HG02840 (cell line): Measurements from ENCODE around the gene SPTBN5.

Experiments used
- ATAC-seq: cut with Tn5 transposase; IDR thresholded peaks from one replicate; pipeline ENCODE4 v1.9.1; 2021; ENCODE audit warnings: mild to moderate bottlenecking, moderate library complexity, moderate number of reproducible peaks; ENCODE audit not compliant: unreplicated experiment, low FRiP score

The SPTBN5 gene

GRCh38 chr15:41827880-41828806 lies 65.7 kb downstream of the SPTBN5 start, which contains the start of gene JMJD7:
Gene JMJD7 (plus strand): TSS chr15:41828092. CDS start chr15:41828125, 33 bp downstream.
- peak; percentile 69 for ATAC-seq

- no peak for ATAC-seq
Measured at GRCh38 chr15:41827290-41827879, 66.5 kb downstream of the SPTBN5 start.

GRCh38 chr15:41825572-41826535 lies 68.0 kb downstream of the SPTBN5 start:
- no peak for ATAC-seq

GRCh38 chr15:41825145-41825544 lies 68.7 kb downstream of the SPTBN5 start:
- no peak for ATAC-seq

GRCh38 chr15:41824062-41824745 lies 69.6 kb downstream of the SPTBN5 start:
- ATAC-seq: no peak

GRCh38 chr15:41823502-41823901 lies 70.4 kb downstream of the SPTBN5 start:
- no peak for ATAC-seq

GRCh38 chr15:41822957-41823356 lies 70.9 kb downstream of the SPTBN5 start:
- ATAC-seq: no peak

- no peak for ATAC-seq
Measured at GRCh38 chr15:41822471-41822870, 71.4 kb downstream of the SPTBN5 start.

GRCh38 chr15:41821831-41822230 lies 72.0 kb downstream of the SPTBN5 start:
- no peak for ATAC-seq

- no peak for ATAC-seq
Measured at GRCh38 chr15:41820791-41821423, 72.9 kb downstream of the SPTBN5 start.

GRCh38 chr15:41819455-41820050 lies 74.3 kb downstream of the SPTBN5 start:
- no peak for ATAC-seq

- no peak for ATAC-seq
Measured at GRCh38 chr15:41817781-41818180, 76.1 kb downstream of the SPTBN5 start.

- ATAC-seq: no peak
Measured at GRCh38 chr15:41817327-41817726, 76.5 kb downstream of the SPTBN5 start.

- ATAC-seq: no peak
Measured at GRCh38 chr15:41816788-41817187, 77.1 kb downstream of the SPTBN5 start.

GRCh38 chr15:41814534-41814933 lies 79.3 kb downstream of the SPTBN5 start:
- ATAC-seq: no peak

- ATAC-seq: no peak
Measured at GRCh38 chr15:41813426-41813825, 80.4 kb downstream of the SPTBN5 start.

GRCh38 chr15:41812820-41813375 lies 81.0 kb downstream of the SPTBN5 start:
- ATAC-seq: no peak

- no peak for ATAC-seq
Measured at GRCh38 chr15:41811432-41812195, 82.2 kb downstream of the SPTBN5 start.
